T-helper 2 cell (primary cell): ENCODE measurements around the gene CT45A10.
"Not testable (repeated sequence)": the region's sequence is repeated elsewhere in the genome, so short reads cannot be mapped to it uniquely, and the experiment has no call there.

Experiments
- DNase-seq, 5 experiments: peaks; one replicate each; pipeline versions ENCODE4 v3.0.0 to v3.0.0-alpha.2; 2012 to 2022
- total RNA-seq, 2 donors: gene quantifications; one replicate each; lab custom pipeline; 2026; lab: John Stamatoyannopoulos, UW

Gene CT45A10
- total RNA-seq, result 0 to 0.07 reads per million in 2 donors

GRCh38 chrX:135893294-135893817 is at the start of gene CT45A10, which contains the start of gene SAGE1:
Gene CT45A10 (minus strand): TSS chrX:135893444. CDS start chrX:135885344, 8,100 bp downstream.
Gene SAGE1 (plus strand): TSS chrX:135893716. CDS start chrX:135896243, 2,527 bp downstream.
- no peak for DNase-seq

GRCh38 chrX:135931644-135932487 is 38.6 kb upstream of the CT45A10 start:
- DNase-seq, result peak in 3 of 5 experiments; percentile 6 to 19 (median 11)

- DNase-seq, result no peak
Observed at GRCh38 chrX:135927897-135928296, 34.7 kb upstream of the CT45A10 start.

- no peak for DNase-seq
Observed at GRCh38 chrX:135923353-135923752, 30.1 kb upstream of the CT45A10 start.

GRCh38 chrX:135920516-135920915 is 27.3 kb upstream of the CT45A10 start:
- DNase-seq, result not testable (repeated sequence)

- no peak for DNase-seq
Observed at GRCh38 chrX:135914404-135914803, 21.2 kb upstream of the CT45A10 start.

GRCh38 chrX:135910251-135910650 is 17.0 kb upstream of the CT45A10 start:
- no peak for DNase-seq

GRCh38 chrX:135892781-135893180 is 463 bp downstream of the CT45A10 start:
- no peak for DNase-seq

- no peak for DNase-seq
Observed at GRCh38 chrX:135890087-135890585, 3.1 kb downstream of the CT45A10 start.

GRCh38 chrX:135888976-135889375 is 4.3 kb downstream of the CT45A10 start:
- peak in 1 of 5 experiments; percentile 34 for DNase-seq

- not testable (repeated sequence) for DNase-seq
Observed at GRCh38 chrX:135888230-135888629, 5.0 kb downstream of the CT45A10 start.

- not testable (repeated sequence) for DNase-seq
Observed at GRCh38 chrX:135882741-135883140, 10.5 kb downstream of the CT45A10 start.

GRCh38 chrX:135871712-135872111 is 21.5 kb downstream of the CT45A10 start, which contains the start of gene CT45A9:
Gene CT45A9 (minus strand): TSS chrX:135871812. CDS start chrX:135868061, 3,751 bp downstream.
- DNase-seq, result not testable (repeated sequence)

- DNase-seq, result not testable (repeated sequence)
Observed at GRCh38 chrX:135854438-135854837, 38.8 kb downstream of the CT45A10 start, which contains the start of gene CT45A8. Gene CT45A8 (minus strand): TSS chrX:135854538. CDS start chrX:135850783, 3,755 bp downstream.

- DNase-seq, result not testable (repeated sequence)
Observed at GRCh38 chrX:135837180-135837579, 56.1 kb downstream of the CT45A10 start, which contains the start of gene CT45A7. Gene CT45A7 (minus strand): TSS chrX:135837280. CDS start chrX:135833533, 3,747 bp downstream.
